Posterior vena cava (tissue), 2 donors: ENCODE measurements around the gene AGO1. TPM values are rescaled to one million over a fixed set of nuclear protein-coding genes. Genes with fewer than 3 reads are reported as not detected.
A peak's percentile ranks its signal among the peaks of the same experiment; 100 is the strongest.

Experiments
- DNase-seq: peaks from one replicate; pipeline ENCODE4 v3.0.0-alpha.2; 2020; ENCODE audit warnings: low spot score
- intact Hi-C, 2 donors: fragments of 100-400 bp; cut with DNase I; formaldehyde crosslinking; loops; one replicate each; pipeline versions ENCODE4 v1.14.1 to v1.14.2; 2022 to 2023
- total RNA-seq, 2 donors: library from RNA; stranded (reverse); fragmentation: NEBNext Ultra II Directional; extraction: Animal tissue kit (Norgen Biotek cat#: 25700); gene quantifications; one replicate each; pipeline ENCODE4 v1.2.1, GENCODE V29; 2021
- donor health status: DM: yes; HTN: yes; CAD: no.
- donor health status: DM: yes; HTN: yes; CAD: no.

The AGO1 gene
- total RNA-seq, 2 donors from 2014 or later: 25.3 to 27.9 TPM

- DNase-seq: no peak
- intact Hi-C loops: no loop called here
Measured at GRCh38 chr1:35893051-35893879, 10.3 kb downstream of the AGO1 start.

- intact Hi-C loops: no loop called here
- DNase-seq: no peak
Measured at GRCh38 chr1:35894183-35894582, 11.2 kb downstream of the AGO1 start.

- no peak for DNase-seq
- intact Hi-C loops: no loop called here
Measured at GRCh38 chr1:35894656-35895055, 11.6 kb downstream of the AGO1 start.

- intact Hi-C loops: no loop called here
- no peak for DNase-seq
Measured at GRCh38 chr1:35899941-35900340, 16.9 kb downstream of the AGO1 start.

GRCh38 chr1:35901235-35901634, 18.2 kb downstream of the AGO1 start:
- no peak for DNase-seq
- intact Hi-C loops: no loop called here

- no peak for DNase-seq
- intact Hi-C loops: no loop called here
Measured at GRCh38 chr1:35902671-35903070, 19.7 kb downstream of the AGO1 start.

GRCh38 chr1:35914717-35915116, 31.7 kb downstream of the AGO1 start:
- intact Hi-C loops: no loop called here
- DNase-seq: no peak

GRCh38 chr1:35915693-35916092, 32.7 kb downstream of the AGO1 start:
- intact Hi-C loops: no loop called here

GRCh38 chr1:35923791-35924221, 40.8 kb downstream of the AGO1 start:
- no peak for DNase-seq

More at GRCh38 chr1:35915693-35916092, 32.7 kb downstream of the AGO1 start:
- DNase-seq: no peak

GRCh38 chr1:35924838-35925237, 41.8 kb downstream of the AGO1 start:
- DNase-seq: no peak
- intact Hi-C loops: no loop called here

More at GRCh38 chr1:35923791-35924221, 40.8 kb downstream of the AGO1 start:
- intact Hi-C loops: no loop called here

GRCh38 chr1:35925741-35926140, 42.7 kb downstream of the AGO1 start:
- intact Hi-C loops: no loop called here
- no peak for DNase-seq

- intact Hi-C loops: no loop called here
- no peak for DNase-seq
Measured at GRCh38 chr1:35927472-35927871, 44.5 kb downstream of the AGO1 start.

- intact Hi-C loops: no loop called here
- DNase-seq: peak; percentile 85
Measured at GRCh38 chr1:35929730-35930592, 47.0 kb downstream of the AGO1 start.

GRCh38 chr1:35930593-35931445, 47.8 kb downstream of the AGO1 start, which contains the start of gene AGO3:
Gene AGO3, plus strand, starts transcription at chr1:35931105. Its CDS starts 322 bp downstream, at chr1:35931427.
- peak; percentile 95 for DNase-seq
- intact Hi-C loops: no loop called here

- intact Hi-C loops: no loop called here
- no peak for DNase-seq
Measured at GRCh38 chr1:35931446-35932157, 48.6 kb downstream of the AGO1 start.

- no peak for DNase-seq
- intact Hi-C loops: no loop called here
Measured at GRCh38 chr1:35932158-35932636, 49.2 kb downstream of the AGO1 start.

- no peak for DNase-seq
- intact Hi-C loops: no loop called here
Measured at GRCh38 chr1:35932941-35933340, 49.9 kb downstream of the AGO1 start.
